Measurements from ENCODE around the gene DVL2. TPM values are rescaled to one million over a fixed set of nuclear protein-coding genes. Genes with fewer than 3 reads are reported as not detected.

DVL2 gene
- total RNA-seq, 1 experiment from 2014 or later = 133 TPM

GRCh38 chr17:7238420-7239090, 4.2 kb upstream of the DVL2 start:
- Histone ChIP-seq H3K4me3 (ENCODE audit: low read depth, low read length, poor library complexity, severe bottlenecking) (peak overlapping the region; percentile 96), H3K4me1 (ENCODE audit: insufficient read depth, low read length, poor library complexity, severe bottlenecking) (peaks cover 41% of the 10 kb centered on the region), H3K27me3 (replicated peaks; ENCODE audit: insufficient read depth, low read depth, low read length, poor library complexity) (no peaks in the 10 kb centered on the region), H3K27ac (ENCODE audit: low read depth, low read length, poor library complexity, severe bottlenecking) (peak overlapping the region; percentile 95), H3K9me3 (ENCODE audit: low read depth, low read length, poor library complexity, severe bottlenecking) (no peaks in the 10 kb centered on the region), H3K36me3 (ENCODE audit: insufficient read depth, low read length, poor library complexity, severe bottlenecking) (peaks cover 39% of the 10 kb centered on the region)
- no TSS peak for BruUV-seq (replicated peaks)
- DNase-seq (ENCODE audit: low spot score) = no peak
- intact Hi-C loops (cut with micrococcal nuclease; ENCODE audit: unreplicated experiment) = no loop called here
- TF ChIP-seq EZH2 (IDR thresholded peaks at IDR 0.05; ENCODE audit: borderline replicate concordance, low read depth, low read length, poor library complexity, severe bottlenecking) = no peak
- TF ChIP-seq CTCF (conservative IDR thresholded peaks at IDR 0.05; ENCODE audit: low read depth, low read length) = no peak
- ChIA-PET CTCF (interaction anchor here (1.5 kb wide), 1 partner anchor 18 kb away, joined by 5 read pairs; no protein-coding TSS in a partner anchor), POLR2A (ENCODE audit: low non-redundant PET) (interaction anchor here (0.6 kb wide), 1 partner anchor 340 kb away, joined by 12 read pairs; no protein-coding TSS in a partner anchor)

- ChIA-PET CTCF (interaction anchor here (0.5 to 1.5 kb wide), 2 partner anchors 10 to 17 kb away, joined by 5 to 7 read pairs; no protein-coding TSS in a partner anchor), POLR2A (ENCODE audit: low non-redundant PET) (interaction anchor here (0.6 kb wide), 1 partner anchor 340 kb away, joined by 12 read pairs; no protein-coding TSS in a partner anchor)
- Histone ChIP-seq H3K9me3 (ENCODE audit: low read depth, low read length, poor library complexity, severe bottlenecking) (no peaks in the 10 kb centered on the region), H3K27ac (ENCODE audit: low read depth, low read length, poor library complexity, severe bottlenecking) (peak overlapping the region; percentile 95), H3K4me1 (ENCODE audit: insufficient read depth, low read length, poor library complexity, severe bottlenecking) (peaks cover 37% of the 10 kb centered on the region), H3K27me3 (replicated peaks; ENCODE audit: insufficient read depth, low read depth, low read length, poor library complexity) (no peaks in the 10 kb centered on the region), H3K4me3 (ENCODE audit: low read depth, low read length, poor library complexity, severe bottlenecking) (peak overlapping the region; percentile 96), H3K36me3 (ENCODE audit: insufficient read depth, low read length, poor library complexity, severe bottlenecking) (peaks cover 39% of the 10 kb centered on the region)
- intact Hi-C loops (cut with micrococcal nuclease; ENCODE audit: unreplicated experiment) = no loop called here
- TF ChIP-seq EZH2 (IDR thresholded peaks at IDR 0.05; ENCODE audit: borderline replicate concordance, low read depth, low read length, poor library complexity, severe bottlenecking) (no peak), CTCF (conservative IDR thresholded peaks at IDR 0.05; ENCODE audit: low read depth, low read length) (no peak)
- no TSS peak for BruUV-seq (replicated peaks)
- DNase-seq (ENCODE audit: low spot score) = peak; percentile 84
Observed at GRCh38 chr17:7237761-7238419, 3.6 kb upstream of the DVL2 start.

- CTCF ChIA-PET = interaction anchor here (0.5 to 1.5 kb wide), 2 partner anchors 10 to 17 kb away, joined by 5 to 7 read pairs; no protein-coding TSS in a partner anchor
- H3K36me3 ChIP-seq (ENCODE audit: insufficient read depth, low read length, poor library complexity, severe bottlenecking) = peaks cover 39% of the 10 kb centered on the region
- POLR2A ChIA-PET (ENCODE audit: low non-redundant PET) = no interaction called here
Observed at GRCh38 chr17:7237266-7237760, 3.0 kb upstream of the DVL2 start.

More at GRCh38 chr17:7237266-7237760, 3.0 kb upstream of the DVL2 start:
- Histone ChIP-seq H3K27me3 (replicated peaks; ENCODE audit: insufficient read depth, low read depth, low read length, poor library complexity) (no peaks in the 10 kb centered on the region), H3K4me1 (ENCODE audit: insufficient read depth, low read length, poor library complexity, severe bottlenecking) (peaks cover 39% of the 10 kb centered on the region), H3K27ac (ENCODE audit: low read depth, low read length, poor library complexity, severe bottlenecking) (peak overlapping the region; percentile 95), H3K9me3 (ENCODE audit: low read depth, low read length, poor library complexity, severe bottlenecking) (no peaks in the 10 kb centered on the region), H3K4me3 (ENCODE audit: low read depth, low read length, poor library complexity, severe bottlenecking) (peak overlapping the region; percentile 96)
- no TSS peak for BruUV-seq (replicated peaks)
- TF ChIP-seq EZH2 (IDR thresholded peaks at IDR 0.05; ENCODE audit: borderline replicate concordance, low read depth, low read length, poor library complexity, severe bottlenecking) (no peak), CTCF (conservative IDR thresholded peaks at IDR 0.05; ENCODE audit: low read depth, low read length) (no peak)
- no peak for DNase-seq (ENCODE audit: low spot score)
- intact Hi-C loops (cut with micrococcal nuclease; ENCODE audit: unreplicated experiment) = no loop called here
